CD14-positive monocyte (primary cell): ENCODE measurements around the gene ATP5PO. TPM values are rescaled to one million over a fixed set of nuclear protein-coding genes. Genes with fewer than 3 reads are reported as not detected.

Source experiments
- DNase-seq, 3 donors: peaks; one replicate each; pipeline ENCODE4 v3.0.0-alpha.2; 2011 to 2022
- H2AFZ ChIP-seq: 2 replicates; pipeline ENCODE4 v1.6.0; 2012; ENCODE audit warnings: mild to moderate bottlenecking, low read depth, low read length, inconsistent platforms; ENCODE audit not compliant: insufficient read depth, poor library complexity, severe bottlenecking
- H3K27ac ChIP-seq, 2 donors: 1 replicate in 1 of 2; 2 replicates in 1 of 2; pipeline ENCODE4 v1.5.1; 2012 to 2013; ENCODE audit warnings: low read length in 2 of 2, control low read depth in 1 of 2, inconsistent platforms in 1 of 2, low read depth in 1 of 2, mild to moderate bottlenecking in 1 of 2
- H3K27me3 ChIP-seq, 2 donors: one replicate each; pipeline versions ENCODE4 v1.6.0 to v1.6.1; 2011 to 2013; ENCODE audit warnings: low read length in 2 of 2; ENCODE audit not compliant: control insufficient read depth in 2 of 2, insufficient read depth in 2 of 2
- H3K36me3 ChIP-seq, 2 donors: replicated peaks in 1 of 2; 1 replicate in 1 of 2; 2 replicates in 1 of 2; pipeline versions ENCODE4 v1.5.1 to v1.6.1; 2012 to 2013; ENCODE audit warnings: low read length in 2 of 2, control low read depth in 1 of 2, inconsistent platforms in 1 of 2, mild to moderate bottlenecking in 1 of 2; ENCODE audit not compliant: insufficient read depth in 2 of 2, control insufficient read depth in 1 of 2
- H3K4me1 ChIP-seq, 2 donors: 1 replicate in 1 of 2; 2 replicates in 1 of 2; pipeline versions ENCODE4 v1.5.1 to v1.6.1; 2012 to 2013; ENCODE audit warnings: low read length in 2 of 2, control low read depth in 1 of 2, inconsistent platforms in 1 of 2, mild to moderate bottlenecking in 1 of 2, moderate library complexity in 1 of 2; ENCODE audit not compliant: insufficient read depth in 2 of 2, control insufficient read depth in 1 of 2
- H3K4me2 ChIP-seq: replicated peaks from 2 replicates; pipeline ENCODE3; 2012; ENCODE audit warnings: low read length, moderate library complexity, mild to moderate bottlenecking; ENCODE audit not compliant: poor library complexity, severe bottlenecking; ENCODE audit errors: extremely low read depth
- H3K4me3 ChIP-seq, 3 experiments: fragments of 200-600 bp in 1 of 3; sonication (generic) in 1 of 3; replicated peaks in 1 of 3; 1 replicate in 2 of 3; 2 replicates in 1 of 3; pipeline ENCODE4 v1.5.1; 2011 to 2013; ENCODE audit warnings: low read length in 3 of 3, mild to moderate bottlenecking in 3 of 3, control low read depth in 2 of 3, low read depth in 2 of 3, inconsistent platforms in 1 of 3, moderate library complexity in 1 of 3
- H3K79me2 ChIP-seq: 2 replicates; pipeline ENCODE4 v1.6.0; 2012; ENCODE audit warnings: mild to moderate bottlenecking, control low read depth, inconsistent platforms, low read length, moderate library complexity; ENCODE audit not compliant: insufficient read depth
- H3K9ac ChIP-seq: 2 replicates; pipeline ENCODE4 v1.6.0; 2017; ENCODE audit warnings: low read length, mild to moderate bottlenecking; ENCODE audit not compliant: insufficient read depth, poor library complexity, severe bottlenecking
- H3K9me3 ChIP-seq, 2 donors: replicated peaks in 1 of 2; 1 replicate in 1 of 2; 2 replicates in 1 of 2; pipeline versions ENCODE4 v1.5.1 to v1.6.1; 2012 to 2013; ENCODE audit warnings: low read length in 2 of 2, control low read depth in 1 of 2; ENCODE audit not compliant: control insufficient read depth in 1 of 2, insufficient read depth in 1 of 2
- H4K20me1 ChIP-seq: 2 replicates; pipeline ENCODE4 v1.6.0; 2012; ENCODE audit warnings: mild to moderate bottlenecking, low read length, control low read depth, moderate library complexity; ENCODE audit not compliant: insufficient read depth
- H3K27ac Mint-ChIP-seq, 7 donors: one replicate each; pipeline ENCODE4 v1.8.0; 2020; ENCODE audit warnings: mild to moderate bottlenecking in 7 of 7, mixed read lengths in 7 of 7, moderate library complexity in 6 of 7, inconsistent platforms in 2 of 7
- H3K27me3 Mint-ChIP-seq, 3 donors: one replicate each; pipeline ENCODE4 v1.8.0; 2021 to 2022; ENCODE audit warnings: low read depth in 3 of 3, mild to moderate bottlenecking in 3 of 3, mixed read lengths in 3 of 3, moderate library complexity in 3 of 3, inconsistent platforms in 1 of 3
- H3K36me3 Mint-ChIP-seq, 2 donors: one replicate each; pipeline ENCODE4 v1.8.0; 2020; ENCODE audit warnings: mixed read lengths in 2 of 2, inconsistent platforms in 1 of 2, mild to moderate bottlenecking in 1 of 2
- H3K4me1 Mint-ChIP-seq: one replicate; pipeline ENCODE4 v1.8.0; 2020; ENCODE audit warnings: mild to moderate bottlenecking, mixed read lengths
- H3K4me3 Mint-ChIP-seq, 2 donors: one replicate each; pipeline ENCODE4 v1.8.0; 2020; ENCODE audit warnings: mild to moderate bottlenecking in 2 of 2, mixed read lengths in 2 of 2, moderate library complexity in 1 of 2
- H3K9me3 Mint-ChIP-seq, 7 donors: one replicate each; pipeline ENCODE4 v1.8.0; 2020 to 2022; ENCODE audit warnings: mixed read lengths in 7 of 7, mild to moderate bottlenecking in 6 of 7, moderate library complexity in 6 of 7, inconsistent platforms in 2 of 7
- WGBS: methylation state at CpG from one replicate; pipeline ENCODE4 v1.1.5; 2013; ENCODE audit warnings: missing lambda C conversion rate; ENCODE audit not compliant: insufficient coverage; 5-methylcytosine and 5-hydroxymethylcytosine counted together
- intact Hi-C, 2 donors: fragments of 100-400 bp; cut with micrococcal nuclease; formaldehyde crosslinking; loops; one replicate each; pipeline versions ENCODE4 v1.15.0 to v1.15.1; 2023
- polyA plus RNA-seq, 3 donors: library from polyadenylated mRNA; depleted of rRNA in 1 of 3; unstranded in 2 of 3; stranded (reverse) in 1 of 3; fragments of 300-500 nt in 2 of 3; fragments of >200 nt in 1 of 3; fragmentation: Illumina TruSeq in 2 of 3; gene quantifications; 1 replicate in 2 of 3; 2 replicates in 1 of 3; pipeline ENCODE4 v1.2.3, GENCODE V29; 2012 to 2021
- TF ChIP-seq, protein P1 (sequence below): fragments of 200-600 bp; IDR thresholded peaks from one replicate; pipeline ENCODE4 v1.8.0; 2022; ENCODE audit warnings: antibody characterized with exemption, mild to moderate bottlenecking

ATP5PO gene
- polyA plus RNA-seq, 3 donors = 153 to 397 (median 393) TPM

- Histone ChIP-seq H3K4me1 (no peaks in the 10 kb centered on the region), H3K27ac (no peak overlapping the region)
- TF ChIP-seq, protein P1, sequence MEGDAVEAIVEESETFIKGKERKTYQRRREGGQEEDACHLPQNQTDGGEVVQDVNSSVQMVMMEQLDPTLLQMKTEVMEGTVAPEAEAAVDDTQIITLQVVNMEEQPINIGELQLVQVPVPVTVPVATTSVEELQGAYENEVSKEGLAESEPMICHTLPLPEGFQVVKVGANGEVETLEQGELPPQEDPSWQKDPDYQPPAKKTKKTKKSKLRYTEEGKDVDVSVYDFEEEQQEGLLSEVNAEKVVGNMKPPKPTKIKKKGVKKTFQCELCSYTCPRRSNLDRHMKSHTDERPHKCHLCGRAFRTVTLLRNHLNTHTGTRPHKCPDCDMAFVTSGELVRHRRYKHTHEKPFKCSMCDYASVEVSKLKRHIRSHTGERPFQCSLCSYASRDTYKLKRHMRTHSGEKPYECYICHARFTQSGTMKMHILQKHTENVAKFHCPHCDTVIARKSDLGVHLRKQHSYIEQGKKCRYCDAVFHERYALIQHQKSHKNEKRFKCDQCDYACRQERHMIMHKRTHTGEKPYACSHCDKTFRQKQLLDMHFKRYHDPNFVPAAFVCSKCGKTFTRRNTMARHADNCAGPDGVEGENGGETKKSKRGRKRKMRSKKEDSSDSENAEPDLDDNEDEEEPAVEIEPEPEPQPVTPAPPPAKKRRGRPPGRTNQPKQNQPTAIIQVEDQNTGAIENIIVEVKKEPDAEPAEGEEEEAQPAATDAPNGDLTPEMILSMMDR = no peak
Observed at GRCh38 chr21:33861125-33861524, 54.5 kb downstream of the ATP5PO start.

DNA sequence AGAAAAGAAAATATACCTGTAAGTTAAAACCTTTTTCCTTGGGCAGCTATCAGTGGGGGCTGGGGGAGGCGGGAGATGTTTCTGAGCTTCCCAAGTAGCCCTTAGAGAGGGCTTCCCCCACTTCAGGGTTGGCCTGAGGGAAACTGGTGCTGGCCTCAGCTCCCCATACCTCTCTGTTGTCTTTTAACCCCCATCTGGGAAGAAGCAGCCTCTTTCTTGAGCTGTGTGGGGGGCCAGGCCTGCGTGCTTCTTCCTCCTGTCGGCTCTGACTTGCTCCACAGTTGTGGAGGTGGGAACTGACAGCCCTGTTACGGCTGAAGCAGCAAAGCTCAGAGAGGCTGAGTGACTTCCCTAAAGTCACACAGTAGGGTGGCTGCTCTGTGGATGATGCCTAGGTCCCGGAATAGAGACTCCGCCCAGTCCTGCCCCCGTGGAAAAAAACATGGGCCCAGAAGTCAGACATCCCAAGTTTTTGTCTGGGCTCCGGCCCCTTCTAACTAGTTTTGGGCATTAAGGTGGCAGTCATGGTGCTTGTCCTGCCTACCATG, 55.2 kb downstream of the ATP5PO start:
- peaks cover 2% of the 10 kb centered on the region for H3K4me1 Mint-ChIP-seq
- Histone ChIP-seq H3K4me2 (no peak overlapping the region), H4K20me1 (no peaks in the 10 kb centered on the region), H3K36me3 (no peaks in the 10 kb centered on the region), H2AFZ (no peak overlapping the region), H3K27me3 (no peaks in the 10 kb centered on the region), H3K4me1 (no peaks in the 10 kb centered on the region), H3K4me3 (no peak overlapping the region), H3K27ac (no peak overlapping the region), H3K9me3 (no peaks in the 10 kb centered on the region), H3K9ac (no peak overlapping the region), H3K79me2 (no peaks in the 10 kb centered on the region)
- H3K27me3 Mint-ChIP-seq = peaks cover 0 to 2% (median 0%) of the 10 kb centered on the region in 3 donors
- no peak overlapping the region for H3K4me3 Mint-ChIP-seq
- DNase-seq = no peak
- no peaks in the 10 kb centered on the region for H3K36me3 Mint-ChIP-seq
- TF ChIP-seq, protein P1 = no peak
- H3K27ac Mint-ChIP-seq = no peak overlapping the region
- 95% methylated on average over 6 of the region's 8 CpGs for WGBS
- H3K9me3 Mint-ChIP-seq = no peaks in the 10 kb centered on the region
- intact Hi-C loops = no loop called here

More at GRCh38 chr21:33861125-33861524, 54.5 kb downstream of the ATP5PO start:
- peaks cover 2% of the 10 kb centered on the region for H3K4me1 Mint-ChIP-seq
- intact Hi-C loops = no loop called here
- Histone ChIP-seq H3K9me3 (no peaks in the 10 kb centered on the region), H4K20me1 (no peaks in the 10 kb centered on the region), H3K9ac (no peak overlapping the region), H3K4me3 (no peak overlapping the region), H3K4me2 (no peak overlapping the region), H2AFZ (no peak overlapping the region), H3K79me2 (no peaks in the 10 kb centered on the region), H3K27me3 (no peaks in the 10 kb centered on the region), H3K36me3 (no peaks in the 10 kb centered on the region)
- no peak for DNase-seq
- no peaks in the 10 kb centered on the region for H3K9me3 Mint-ChIP-seq
- H3K4me3 Mint-ChIP-seq = no peak overlapping the region
- H3K27ac Mint-ChIP-seq = no peak overlapping the region
- peaks cover 0 to 2% (median 0%) of the 10 kb centered on the region in 3 donors for H3K27me3 Mint-ChIP-seq
- 93% methylated on average over 2 of the region's 3 CpGs for WGBS
- no peaks in the 10 kb centered on the region for H3K36me3 Mint-ChIP-seq
